HEK293 (cell line): ENCODE data around the gene XKR3.

Experiments used
- CTCF ChIA-PET: fragments of 350-600 bp; formaldehyde crosslinking; extraction: SDS; loops from one replicate; lab custom pipeline; 2021; ENCODE audit warnings: antibody characterized with exemption; lab: Yijun Ruan, JAX
- POLR2A ChIA-PET: fragments of 300-600 bp; formaldehyde crosslinking; extraction: SDS; loops from one replicate; lab custom pipeline; 2020; ENCODE audit warnings: antibody characterized with exemption, inconsistent platforms; lab: Yijun Ruan, JAX
- H3K27ac ChIP-seq: fragments of 200-500 bp; sonication (Bioruptor generic); 2 replicates; pipeline ENCODE4 v1.5.1; 2014; ENCODE audit warnings: low read depth, low read length, control low read depth, inconsistent platforms; ENCODE audit errors: extremely low read depth
- H3K36me3 ChIP-seq, 2 experiments: fragments of 200-500 bp in 1 of 2; sonication (Bioruptor generic) in 1 of 2; 1 replicate in 1 of 2; 2 replicates in 1 of 2; pipeline ENCODE4 v1.5.1; 2014 to 2017; ENCODE audit warnings: inconsistent platforms in 2 of 2, low read length in 2 of 2; ENCODE audit not compliant: control insufficient read depth in 2 of 2, insufficient read depth in 1 of 2
- H3K4me1 ChIP-seq: fragments of 200-500 bp; sonication (Bioruptor generic); 2 replicates; pipeline ENCODE4 v1.5.1; 2014; ENCODE audit warnings: mild to moderate bottlenecking, low read length, inconsistent platforms; ENCODE audit not compliant: control insufficient read depth, insufficient read depth
- H3K4me3 ChIP-seq: 2 replicates; pipeline ENCODE4 v1.5.1; 2011; ENCODE audit warnings: low read depth, mild to moderate bottlenecking, control low read depth, low read length, moderate library complexity
- H3K9me3 ChIP-seq: fragments of 200-500 bp; sonication (Bioruptor generic); 2 replicates; pipeline ENCODE4 v1.5.1; 2014; ENCODE audit warnings: low read depth, low read length, inconsistent platforms; ENCODE audit not compliant: control insufficient read depth, insufficient read depth
- GLIS2 ChIP-seq: fragments of 450-650 bp; formaldehyde crosslinking; IDR thresholded peaks from 2 replicates; pipeline ENCODE4 v1.5.1; 2016; ENCODE audit warnings: missing biosample characterization, missing genetic modification characterization
- HOXD13 ChIP-seq: sonication (generic); formaldehyde crosslinking; IDR thresholded peaks from 2 replicates; pipeline ENCODE4 v1.8.0; 2022; ENCODE audit warnings: missing genetic modification reagents, borderline replicate concordance
- KLF17 ChIP-seq: fragments of 450-650 bp; formaldehyde crosslinking; IDR thresholded peaks from 2 replicates; pipeline ENCODE4 v1.5.1; 2016; ENCODE audit warnings: missing biosample characterization, missing genetic modification characterization
- REST ChIP-seq: fragments of 450-650 bp; formaldehyde crosslinking; IDR thresholded peaks from 2 replicates; pipeline ENCODE4 v1.5.1; 2016; ENCODE audit warnings: missing biosample characterization, missing genetic modification characterization
- ZBTB20 ChIP-seq: fragments of 450-650 bp; formaldehyde crosslinking; IDR thresholded peaks from 2 replicates; pipeline ENCODE4 v1.5.1; 2016; ENCODE audit warnings: missing biosample characterization, missing genetic modification characterization
- ZBTB6 ChIP-seq: fragments of 450-650 bp; formaldehyde crosslinking; IDR thresholded peaks from 2 replicates; pipeline ENCODE4 v1.5.1; 2017; ENCODE audit warnings: missing biosample characterization, missing genetic modification characterization
- ZIC2 ChIP-seq: fragments of 450-650 bp; formaldehyde crosslinking; IDR thresholded peaks from 2 replicates; pipeline ENCODE4 v1.5.1; 2016; ENCODE audit warnings: missing biosample characterization, missing genetic modification characterization
- ZNF175 ChIP-seq: fragments of 450-650 bp; formaldehyde crosslinking; IDR thresholded peaks from 2 replicates; pipeline ENCODE4 v1.5.1; 2016; ENCODE audit warnings: missing biosample characterization, missing genetic modification characterization
- ZNF202 ChIP-seq: fragments of 450-650 bp; formaldehyde crosslinking; IDR thresholded peaks from 2 replicates; pipeline ENCODE4 v1.5.1; 2016; ENCODE audit warnings: missing biosample characterization, missing genetic modification characterization, borderline replicate concordance
- ZNF211 ChIP-seq: fragments of 450-650 bp; formaldehyde crosslinking; IDR thresholded peaks from 2 replicates; pipeline ENCODE4 v1.5.1; 2016; ENCODE audit warnings: low read depth, missing biosample characterization, missing genetic modification characterization
- ZNF350 ChIP-seq: fragments of 450-650 bp; formaldehyde crosslinking; IDR thresholded peaks from 2 replicates; pipeline ENCODE4 v1.5.0; 2017; ENCODE audit warnings: missing biosample characterization, mild to moderate bottlenecking, missing genetic modification characterization
- ZNF514 ChIP-seq: fragments of 450-650 bp; formaldehyde crosslinking; IDR thresholded peaks from 2 replicates; pipeline ENCODE4 v1.5.1; 2016; ENCODE audit warnings: missing biosample characterization, missing genetic modification characterization
- ZNF521 ChIP-seq: fragments of 450-650 bp; formaldehyde crosslinking; IDR thresholded peaks from 2 replicates; pipeline ENCODE4 v1.5.1; 2017; ENCODE audit warnings: missing biosample characterization, mild to moderate bottlenecking, missing genetic modification characterization
- ZNF530 ChIP-seq: fragments of 450-650 bp; formaldehyde crosslinking; IDR thresholded peaks from 2 replicates; pipeline ENCODE4 v1.5.1; 2016; ENCODE audit warnings: low read depth, missing biosample characterization, missing genetic modification characterization
- ZNF558 ChIP-seq: fragments of 450-650 bp; formaldehyde crosslinking; IDR thresholded peaks from 2 replicates; pipeline ENCODE4 v1.5.1; 2016; ENCODE audit warnings: missing biosample characterization, missing genetic modification characterization
- ZNF654 ChIP-seq: fragments of 450-650 bp; formaldehyde crosslinking; IDR thresholded peaks from 2 replicates; pipeline ENCODE4 v1.5.1; 2016; ENCODE audit warnings: low read depth, missing biosample characterization, missing genetic modification characterization
- ZNF670 ChIP-seq: fragments of 450-650 bp; formaldehyde crosslinking; IDR thresholded peaks from 2 replicates; pipeline ENCODE4 v1.5.1; 2016; ENCODE audit warnings: missing biosample characterization, missing genetic modification characterization, low read depth
- ZNF776 ChIP-seq: fragments of 450-650 bp; formaldehyde crosslinking; IDR thresholded peaks from 2 replicates; pipeline ENCODE4 v1.5.0; 2017; ENCODE audit warnings: missing biosample characterization, missing genetic modification characterization, borderline replicate concordance
- TF ChIP-seq, protein P1 (sequence below): fragments of 450-650 bp; formaldehyde crosslinking; IDR thresholded peaks from 2 replicates; pipeline ENCODE4 v1.5.1; 2016; ENCODE audit warnings: missing biosample characterization, missing genetic modification characterization
- TF ChIP-seq, protein P2 (sequence below): fragments of 450-650 bp; formaldehyde crosslinking; optimal IDR thresholded peaks from 2 replicates; pipeline ENCODE3; 2016; ENCODE audit warnings: missing biosample characterization, mild to moderate bottlenecking, missing genetic modification characterization
- TF ChIP-seq, protein P3 (sequence below): fragments of 450-650 bp; formaldehyde crosslinking; IDR thresholded peaks from 2 replicates; pipeline ENCODE4 v1.5.1; 2017; ENCODE audit warnings: missing biosample characterization, missing genetic modification characterization
- TF ChIP-seq, protein P4 (sequence below): fragments of 450-650 bp; formaldehyde crosslinking; IDR thresholded peaks from 2 replicates; pipeline ENCODE4 v1.5.1; 2016; ENCODE audit warnings: missing biosample characterization, missing genetic modification characterization

The XKR3 gene

GRCh38 chr22:16806401-16806800 is 18.8 kb downstream of the XKR3 start:
- Histone ChIP-seq H3K36me3 (no peaks in the 10 kb centered on the region), H3K9me3 (no peaks in the 10 kb centered on the region), H3K4me3 (no peak overlapping the region), H3K4me1 (no peaks in the 10 kb centered on the region), H3K27ac (no peak overlapping the region)
- ChIA-PET POLR2A (no interaction called here), CTCF (interaction anchor here (0.6 to 1.6 kb wide), 4 partner anchors 18 to 376 kb away, joined by 3 to 4 read pairs (median 4); no protein-coding TSS in a partner anchor)
- TF ChIP-seq GLIS2 (no peak), ZNF654 (tag by site-specific recombination) (no peak), ZNF211 (tag by site-specific recombination) (no peak), ZBTB20 (tag by site-specific recombination) (no peak), ZNF350 (no peak), ZNF776 (tag by site-specific recombination) (no peak), ZNF202 (no peak), ZNF175 (tag by site-specific recombination) (no peak), ZIC2 (tag by site-specific recombination) (no peak), ZBTB6 (tag by site-specific recombination) (no peak), KLF17 (tag by site-specific recombination) (no peak), HOXD13 (CRISPR knock-in tag) (no peak), ZNF530 (tag by site-specific recombination) (no peak)
- TF ChIP-seq, protein P1, sequence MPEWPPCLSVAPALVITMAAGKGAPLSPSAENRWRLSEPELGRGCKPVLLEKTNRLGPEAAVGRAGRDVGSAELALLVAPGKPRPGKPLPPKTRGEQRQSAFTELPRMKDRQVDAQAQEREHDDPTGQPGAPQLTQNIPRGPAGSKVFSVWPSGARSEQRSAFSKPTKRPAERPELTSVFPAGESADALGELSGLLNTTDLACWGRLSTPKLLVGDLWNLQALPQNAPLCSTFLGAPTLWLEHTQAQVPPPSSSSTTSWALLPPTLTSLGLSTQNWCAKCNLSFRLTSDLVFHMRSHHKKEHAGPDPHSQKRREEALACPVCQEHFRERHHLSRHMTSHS (tag by site-specific recombination), result no peak
- TF ChIP-seq, protein P2, sequence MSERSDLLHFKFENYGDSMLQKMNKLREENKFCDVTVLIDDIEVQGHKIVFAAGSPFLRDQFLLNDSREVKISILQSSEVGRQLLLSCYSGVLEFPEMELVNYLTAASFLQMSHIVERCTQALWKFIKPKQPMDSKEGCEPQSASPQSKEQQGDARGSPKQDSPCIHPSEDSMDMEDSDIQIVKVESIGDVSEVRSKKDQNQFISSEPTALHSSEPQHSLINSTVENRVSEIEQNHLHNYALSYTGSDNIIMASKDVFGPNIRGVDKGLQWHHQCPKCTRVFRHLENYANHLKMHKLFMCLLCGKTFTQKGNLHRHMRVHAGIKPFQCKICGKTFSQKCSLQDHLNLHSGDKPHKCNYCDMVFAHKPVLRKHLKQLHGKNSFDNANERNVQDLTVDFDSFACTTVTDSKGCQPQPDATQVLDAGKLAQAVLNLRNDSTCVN, result no peak
- TF ChIP-seq, protein P3, sequence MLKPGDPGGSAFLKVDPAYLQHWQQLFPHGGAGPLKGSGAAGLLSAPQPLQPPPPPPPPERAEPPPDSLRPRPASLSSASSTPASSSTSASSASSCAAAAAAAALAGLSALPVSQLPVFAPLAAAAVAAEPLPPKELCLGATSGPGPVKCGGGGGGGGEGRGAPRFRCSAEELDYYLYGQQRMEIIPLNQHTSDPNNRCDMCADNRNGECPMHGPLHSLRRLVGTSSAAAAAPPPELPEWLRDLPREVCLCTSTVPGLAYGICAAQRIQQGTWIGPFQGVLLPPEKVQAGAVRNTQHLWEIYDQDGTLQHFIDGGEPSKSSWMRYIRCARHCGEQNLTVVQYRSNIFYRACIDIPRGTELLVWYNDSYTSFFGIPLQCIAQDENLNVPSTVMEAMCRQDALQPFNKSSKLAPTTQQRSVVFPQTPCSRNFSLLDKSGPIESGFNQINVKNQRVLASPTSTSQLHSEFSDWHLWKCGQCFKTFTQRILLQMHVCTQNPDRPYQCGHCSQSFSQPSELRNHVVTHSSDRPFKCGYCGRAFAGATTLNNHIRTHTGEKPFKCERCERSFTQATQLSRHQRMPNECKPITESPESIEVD, result no peak
- TF ChIP-seq, protein P4, sequence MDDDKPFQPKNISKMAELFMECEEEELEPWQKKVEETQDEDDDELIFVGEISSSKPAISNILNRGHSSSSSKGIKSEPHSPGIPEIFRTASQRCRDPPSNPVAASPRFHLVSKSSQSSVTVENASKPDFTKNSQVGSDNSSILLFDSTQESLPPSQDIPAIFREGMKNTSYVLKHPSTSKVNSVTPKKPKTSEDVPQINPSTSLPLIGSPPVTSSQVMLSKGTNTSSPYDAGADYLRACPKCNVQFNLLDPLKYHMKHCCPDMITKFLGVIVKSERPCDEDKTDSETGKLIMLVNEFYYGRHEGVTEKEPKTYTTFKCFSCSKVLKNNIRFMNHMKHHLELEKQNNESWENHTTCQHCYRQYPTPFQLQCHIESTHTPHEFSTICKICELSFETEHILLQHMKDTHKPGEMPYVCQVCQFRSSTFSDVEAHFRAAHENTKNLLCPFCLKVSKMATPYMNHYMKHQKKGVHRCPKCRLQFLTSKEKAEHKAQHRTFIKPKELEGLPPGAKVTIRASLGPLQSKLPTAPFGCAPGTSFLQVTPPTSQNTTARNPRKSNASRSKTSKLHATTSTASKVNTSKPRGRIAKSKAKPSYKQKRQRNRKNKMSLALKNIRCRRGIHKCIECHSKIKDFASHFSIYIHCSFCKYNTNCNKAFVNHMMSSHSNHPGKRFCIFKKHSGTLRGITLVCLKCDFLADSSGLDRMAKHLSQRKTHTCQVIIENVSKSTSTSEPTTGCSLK, result no peak

DNA sequence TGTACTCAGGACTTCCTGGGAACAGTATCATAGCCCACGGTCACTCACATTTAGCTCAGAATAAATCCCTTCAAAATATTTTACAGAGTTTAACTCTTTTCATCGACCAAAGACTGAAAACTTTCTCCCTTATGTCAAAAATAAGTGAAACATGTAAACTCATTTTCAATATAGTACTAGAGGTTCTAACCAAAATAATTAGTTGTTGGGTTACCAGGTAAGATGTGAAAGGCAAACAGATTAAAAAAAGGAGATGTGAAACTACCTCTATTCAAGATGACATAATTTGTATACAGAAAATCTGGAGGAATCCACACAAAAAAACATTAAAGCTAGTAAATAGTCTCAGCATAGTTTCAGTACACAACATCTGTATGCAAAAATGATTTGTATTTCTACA is 20.3 kb downstream of the XKR3 start:
- no peaks in the 10 kb centered on the region for H3K9me3 ChIP-seq
- no peaks in the 10 kb centered on the region for H3K36me3 ChIP-seq
- CTCF ChIA-PET, result interaction anchor here (1.0 to 1.5 kb wide), 4 partner anchors 9 to 112 kb away, joined by 3 to 7 read pairs (median 4); no protein-coding TSS in a partner anchor
- no peaks in the 10 kb centered on the region for H3K4me1 ChIP-seq
- no peak overlapping the region for H3K27ac ChIP-seq
- POLR2A ChIA-PET, result no interaction called here
- TF ChIP-seq REST (tag by site-specific recombination) (no peak), ZNF521 (no peak), ZNF514 (tag by site-specific recombination) (no peak), ZNF670 (tag by site-specific recombination) (no peak), ZNF558 (tag by site-specific recombination) (no peak)
- H3K4me3 ChIP-seq, result no peak overlapping the region
